BE2C (cell line): Measurements from ENCODE around the gene FPR1.

Experiments used
- DNase-seq: peaks from one replicate; pipeline ENCODE4 v3.0.0-alpha.2; 2020
- H3K27me3 ChIP-seq: fragments of 250-450 bp; sonication (Bioruptor Pico); 2 replicates; pipeline ENCODE4 v1.5.1; 2020; ENCODE audit warnings: mild to moderate bottlenecking
- H3K36me3 ChIP-seq: fragments of 250-450 bp; sonication (Bioruptor Pico); 2 replicates; pipeline ENCODE4 v1.5.1; 2020; ENCODE audit warnings: mild to moderate bottlenecking
- H3K4me1 ChIP-seq: fragments of 250-450 bp; sonication (Bioruptor Pico); 2 replicates; pipeline ENCODE4 v1.5.1; 2020
- H3K4me3 ChIP-seq: 2 replicates; pipeline ENCODE4 v1.5.1; 2011; ENCODE audit warnings: low read depth, low read length
- H3K9me3 ChIP-seq: fragments of 250-450 bp; sonication (Bioruptor Pico); 2 replicates; pipeline ENCODE4 v1.5.1; 2020
- TF ChIP-seq, protein P1 (sequence below): IDR thresholded peaks from 2 replicates; pipeline ENCODE4 v1.5.1; 2012; ENCODE audit warnings: mild to moderate bottlenecking, low read depth, low read length

The FPR1 gene

DNA sequence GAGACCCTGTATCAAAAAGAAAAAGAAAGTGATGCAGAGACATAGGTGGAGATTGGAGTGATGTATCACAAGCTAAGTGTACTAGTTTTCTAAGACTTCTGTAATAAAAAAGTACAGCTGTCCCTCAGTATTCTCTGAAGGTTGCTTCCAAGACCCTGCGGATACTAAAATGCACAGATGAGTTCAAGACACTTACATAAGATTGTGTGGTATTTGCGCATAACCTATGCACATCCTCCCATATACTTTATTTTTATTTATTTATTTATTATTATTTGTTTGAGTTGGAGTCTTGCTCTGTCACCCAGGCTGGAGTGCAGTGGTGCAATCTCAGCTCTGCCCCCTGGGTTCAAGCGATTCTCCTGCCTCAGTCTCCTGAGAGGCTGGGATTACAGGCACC, 14.3 kb downstream of the FPR1 start:
- no peak for DNase-seq
- no peak overlapping the region for H3K4me3 ChIP-seq
- no peaks in the 10 kb centered on the region for H3K36me3 ChIP-seq
- no peaks in the 10 kb centered on the region for H3K9me3 ChIP-seq
- H3K4me1 ChIP-seq = no peaks in the 10 kb centered on the region
- H3K27me3 ChIP-seq = peaks cover 19% of the 10 kb centered on the region
- TF ChIP-seq, protein P1, sequence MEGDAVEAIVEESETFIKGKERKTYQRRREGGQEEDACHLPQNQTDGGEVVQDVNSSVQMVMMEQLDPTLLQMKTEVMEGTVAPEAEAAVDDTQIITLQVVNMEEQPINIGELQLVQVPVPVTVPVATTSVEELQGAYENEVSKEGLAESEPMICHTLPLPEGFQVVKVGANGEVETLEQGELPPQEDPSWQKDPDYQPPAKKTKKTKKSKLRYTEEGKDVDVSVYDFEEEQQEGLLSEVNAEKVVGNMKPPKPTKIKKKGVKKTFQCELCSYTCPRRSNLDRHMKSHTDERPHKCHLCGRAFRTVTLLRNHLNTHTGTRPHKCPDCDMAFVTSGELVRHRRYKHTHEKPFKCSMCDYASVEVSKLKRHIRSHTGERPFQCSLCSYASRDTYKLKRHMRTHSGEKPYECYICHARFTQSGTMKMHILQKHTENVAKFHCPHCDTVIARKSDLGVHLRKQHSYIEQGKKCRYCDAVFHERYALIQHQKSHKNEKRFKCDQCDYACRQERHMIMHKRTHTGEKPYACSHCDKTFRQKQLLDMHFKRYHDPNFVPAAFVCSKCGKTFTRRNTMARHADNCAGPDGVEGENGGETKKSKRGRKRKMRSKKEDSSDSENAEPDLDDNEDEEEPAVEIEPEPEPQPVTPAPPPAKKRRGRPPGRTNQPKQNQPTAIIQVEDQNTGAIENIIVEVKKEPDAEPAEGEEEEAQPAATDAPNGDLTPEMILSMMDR = no peak

DNA sequence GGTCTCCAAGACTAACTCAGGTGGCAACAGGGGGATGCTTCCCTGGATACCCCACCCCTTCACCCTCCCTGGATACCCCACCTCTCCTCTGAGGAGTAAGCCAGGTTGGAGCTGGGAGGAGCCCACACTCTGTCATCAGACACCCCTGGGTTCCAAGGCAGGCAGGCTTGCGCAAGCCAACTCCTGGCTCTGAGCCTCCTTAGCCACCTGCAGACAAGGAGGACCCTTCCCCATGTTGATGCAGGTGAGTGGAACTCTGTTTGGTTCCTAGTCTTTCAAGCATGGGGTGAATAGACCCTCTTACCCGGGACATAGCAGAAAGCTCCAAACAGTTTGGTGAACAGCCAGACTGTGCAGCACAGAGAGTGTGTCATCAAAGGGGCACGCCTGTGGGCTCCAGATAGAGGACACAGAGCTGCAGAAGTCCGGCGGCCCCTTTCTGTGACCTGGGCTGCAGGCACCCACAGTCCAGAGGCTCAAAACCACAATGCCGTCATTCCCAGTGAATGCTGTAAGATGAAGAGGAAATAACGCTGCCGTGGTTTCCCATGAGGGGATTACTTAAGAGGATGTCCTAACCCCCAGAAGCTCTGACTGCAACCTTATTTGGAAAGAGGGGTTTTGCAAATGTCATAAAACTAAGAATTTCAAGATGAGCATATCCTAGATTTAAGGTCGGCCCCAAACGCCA, 15.8 kb downstream of the FPR1 start:
- peaks cover 19% of the 10 kb centered on the region for H3K27me3 ChIP-seq

DNA sequence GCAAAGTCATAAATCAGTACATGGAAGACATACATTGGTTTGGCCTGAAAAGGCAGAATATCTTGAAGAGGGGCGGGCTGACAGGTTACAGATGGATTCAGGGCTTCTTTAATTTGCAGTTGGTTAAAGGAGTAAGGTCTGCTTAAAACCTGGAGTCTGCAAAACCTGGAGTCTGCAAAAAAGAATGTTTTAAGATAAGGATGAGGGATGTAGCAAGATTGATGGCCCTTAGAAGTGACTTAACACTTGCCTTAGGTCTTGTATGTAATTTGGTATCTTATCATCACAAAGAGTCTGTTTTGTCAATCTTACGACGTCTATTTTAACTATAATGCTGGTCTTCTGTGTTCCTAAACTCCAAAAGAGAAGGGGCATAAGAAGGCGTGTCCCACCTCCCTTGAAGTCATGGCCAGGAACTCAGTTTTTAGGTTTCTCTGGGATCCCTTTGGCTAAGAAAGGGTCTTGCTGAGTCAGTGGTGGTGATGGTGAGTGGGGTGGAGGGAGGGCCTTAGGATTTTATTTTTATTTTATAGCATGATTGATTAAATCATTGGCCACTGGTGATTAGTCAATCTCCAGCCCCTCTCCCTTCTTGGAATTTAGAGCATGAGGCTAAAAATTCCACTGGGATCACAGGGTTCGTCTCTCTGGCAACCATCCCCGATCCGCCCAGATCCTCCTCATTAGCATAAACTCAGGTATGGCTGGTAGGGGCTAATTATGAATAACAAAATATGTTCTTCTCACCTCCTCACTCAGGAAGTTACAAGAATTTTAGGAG, 17.7 kb downstream of the FPR1 start:
- Histone ChIP-seq H3K36me3 (no peaks in the 10 kb centered on the region), H3K4me3 (no peak overlapping the region), H3K4me1 (no peaks in the 10 kb centered on the region), H3K27me3 (peaks cover 16% of the 10 kb centered on the region), H3K9me3 (no peaks in the 10 kb centered on the region)
- TF ChIP-seq, protein P1 = no peak
- no peak for DNase-seq

More for the DNA sequence above, 15.8 kb downstream of the FPR1 start:
- Histone ChIP-seq H3K4me1 (no peaks in the 10 kb centered on the region), H3K36me3 (no peaks in the 10 kb centered on the region), H3K4me3 (no peak overlapping the region), H3K9me3 (no peaks in the 10 kb centered on the region)
- TF ChIP-seq, protein P1 = no peak
- no peak for DNase-seq

DNA sequence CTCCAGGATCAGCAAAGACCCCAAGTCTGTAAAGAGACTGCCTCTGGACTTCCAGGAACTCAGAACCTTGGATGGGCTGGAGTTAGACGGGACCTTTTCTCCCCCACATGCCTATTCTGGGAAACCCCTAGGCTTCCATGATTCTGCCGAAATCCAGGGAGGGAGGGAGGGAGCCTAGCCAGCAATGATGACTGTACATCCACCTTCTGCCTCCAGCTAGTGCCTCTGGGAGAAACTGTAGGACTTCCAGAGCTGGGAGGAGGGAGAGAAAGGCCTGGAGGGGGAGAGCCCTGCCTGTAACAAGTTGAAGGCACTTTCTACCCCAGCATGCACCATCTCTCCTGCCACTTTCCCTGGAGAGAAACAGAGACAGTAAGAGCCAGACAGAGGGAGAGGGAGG, 21.9 kb downstream of the FPR1 start:
- H3K27me3 ChIP-seq = peaks cover 22% of the 10 kb centered on the region
- H3K4me3 ChIP-seq = no peak overlapping the region
- no peaks in the 10 kb centered on the region for H3K4me1 ChIP-seq
- TF ChIP-seq, protein P1 = no peak
- H3K9me3 ChIP-seq = no peaks in the 10 kb centered on the region
- DNase-seq = no peak
- no peaks in the 10 kb centered on the region for H3K36me3 ChIP-seq

DNA sequence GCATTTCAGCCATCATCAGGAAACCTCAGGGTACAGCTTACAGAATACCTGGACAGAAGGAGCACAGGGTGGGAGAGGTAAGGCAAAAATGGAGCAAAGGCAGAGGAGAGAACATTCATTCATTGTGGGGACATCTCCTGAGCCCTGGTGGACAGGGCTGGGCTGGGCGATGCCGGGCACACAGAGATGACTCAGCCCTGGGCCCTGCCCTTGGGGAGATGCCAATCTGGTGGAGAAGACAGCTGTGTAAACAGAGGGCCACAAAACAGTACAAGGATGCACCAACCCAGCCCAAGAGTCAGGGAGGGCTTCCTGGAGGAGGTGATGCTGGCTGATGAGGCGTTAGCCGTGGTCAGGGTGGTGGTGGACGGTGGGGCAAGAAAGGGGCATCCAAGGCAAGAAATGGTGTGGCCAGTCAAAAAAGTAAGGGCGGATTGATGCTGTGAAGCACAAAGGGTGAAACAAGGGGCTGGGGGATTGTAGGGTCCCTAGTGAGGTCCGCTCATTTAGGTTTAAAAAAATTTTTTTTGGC, 24.3 kb downstream of the FPR1 start:
- Histone ChIP-seq H3K27me3 (peaks cover 46% of the 10 kb centered on the region), H3K4me1 (no peaks in the 10 kb centered on the region), H3K9me3 (no peaks in the 10 kb centered on the region), H3K36me3 (no peaks in the 10 kb centered on the region), H3K4me3 (no peak overlapping the region)
- TF ChIP-seq, protein P1 = no peak
- no peak for DNase-seq

DNA sequence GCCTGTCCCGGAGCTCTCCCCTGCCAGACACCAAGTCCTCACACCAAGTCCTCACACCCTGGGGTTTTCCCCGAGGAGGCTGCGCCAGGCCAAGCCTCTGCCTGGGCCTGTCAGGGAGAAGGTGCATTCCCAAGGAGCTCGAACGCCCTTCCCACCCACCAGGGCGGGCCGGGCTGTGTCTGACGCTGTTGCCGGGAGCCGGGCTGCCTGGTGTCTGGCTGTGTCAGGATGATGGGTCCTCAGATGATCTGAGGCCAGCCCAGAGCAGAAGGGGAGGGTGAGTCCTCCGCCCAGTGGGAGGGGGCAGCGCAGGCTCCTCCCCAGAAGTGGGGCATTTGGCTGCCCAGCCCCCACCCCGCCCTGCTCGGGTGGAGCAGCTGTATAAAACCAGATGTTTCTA, 25.6 kb downstream of the FPR1 start:
- H3K36me3 ChIP-seq = no peaks in the 10 kb centered on the region
- no peaks in the 10 kb centered on the region for H3K4me1 ChIP-seq
- TF ChIP-seq, protein P1 = no peak
- H3K9me3 ChIP-seq = no peaks in the 10 kb centered on the region
- peaks cover 60% of the 10 kb centered on the region for H3K27me3 ChIP-seq
- H3K4me3 ChIP-seq = no peak overlapping the region
- DNase-seq = peak; percentile 37
